Loucy (cell line): ENCODE data around the gene MBNL3.

ENCODE experiments used
- H2AFZ ChIP-seq: fragments of 200-600 bp; sonication (generic); 2 replicates; pipeline ENCODE4 v1.6.0; 2016; ENCODE audit warnings: antibody characterized with exemption, mild to moderate bottlenecking, low read length, moderate library complexity
- H3F3A ChIP-seq: fragments of 200-600 bp; 2 replicates; pipeline ENCODE4 v1.6.0; 2016; ENCODE audit warnings: antibody characterized with exemption, low read depth, mild to moderate bottlenecking
- H3K27me3 ChIP-seq: fragments of 200-600 bp; sonication (generic); 2 replicates; pipeline ENCODE4 v1.6.1; 2014; ENCODE audit warnings: low read length, mild to moderate bottlenecking; ENCODE audit not compliant: insufficient read depth, poor library complexity, severe bottlenecking
- H3K36me3 ChIP-seq: fragments of 200-600 bp; sonication (generic); 2 replicates; pipeline ENCODE4 v1.6.1; 2016; ENCODE audit warnings: low read length; ENCODE audit not compliant: insufficient read depth
- H3K4me1 ChIP-seq: fragments of 200-600 bp; sonication (generic); 2 replicates; pipeline ENCODE4 v1.5.1; 2014; ENCODE audit warnings: low read length, mild to moderate bottlenecking; ENCODE audit not compliant: insufficient read depth, poor library complexity, severe bottlenecking
- H3K4me2 ChIP-seq: fragments of 200-600 bp; sonication (generic); 2 replicates; pipeline ENCODE4 v1.6.0; 2014; ENCODE audit warnings: antibody characterized with exemption, low read length, low read depth, mild to moderate bottlenecking; ENCODE audit not compliant: poor library complexity, severe bottlenecking
- H3K4me3 ChIP-seq: fragments of 200-600 bp; sonication (generic); 2 replicates; pipeline ENCODE4 v1.5.1; 2014; ENCODE audit warnings: low read length, mild to moderate bottlenecking, mixed read lengths; ENCODE audit not compliant: poor library complexity, severe bottlenecking
- H3K79me2 ChIP-seq: fragments of 200-600 bp; sonication (generic); 2 replicates; pipeline ENCODE4 v1.6.1; 2014; ENCODE audit warnings: low read length; ENCODE audit not compliant: insufficient read depth
- H3K9ac ChIP-seq: fragments of 200-600 bp; sonication (generic); 2 replicates; pipeline ENCODE4 v1.6.0; 2014; ENCODE audit warnings: mild to moderate bottlenecking, low read depth, low read length, moderate library complexity; ENCODE audit not compliant: poor library complexity, severe bottlenecking
- H3K9me2 ChIP-seq: fragments of 200-600 bp; sonication (generic); replicated peaks from 2 replicates; pipeline ENCODE4 v1.6.1; 2016; ENCODE audit warnings: low read depth, low read length, mixed read lengths
- H3K9me3 ChIP-seq: fragments of 200-600 bp; sonication (generic); 2 replicates; pipeline ENCODE4 v1.6.1; 2014; ENCODE audit warnings: mild to moderate bottlenecking, antibody characterized with exemption, low read length, low read depth; ENCODE audit not compliant: insufficient read depth
- H4K20me1 ChIP-seq: fragments of 200-600 bp; sonication (generic); 2 replicates; pipeline ENCODE4 v1.6.0; 2014; ENCODE audit warnings: antibody characterized with exemption, low read length, mild to moderate bottlenecking; ENCODE audit not compliant: insufficient read depth, poor library complexity, severe bottlenecking
- CTCF ChIP-seq: fragments of 200-600 bp; sonication (generic); conservative IDR thresholded peaks from 2 replicates; pipeline ENCODE4 v1.5.1; 2014; ENCODE audit warnings: mild to moderate bottlenecking, antibody characterized with exemption, low read length
- EZH2phosphoT487 ChIP-seq: fragments of 200-600 bp; IDR thresholded peaks from 2 replicates; pipeline ENCODE4 v1.6.1; 2018; ENCODE audit warnings: antibody characterized with exemption, mild to moderate bottlenecking, moderate library complexity, borderline replicate concordance

Gene MBNL3

DNA sequence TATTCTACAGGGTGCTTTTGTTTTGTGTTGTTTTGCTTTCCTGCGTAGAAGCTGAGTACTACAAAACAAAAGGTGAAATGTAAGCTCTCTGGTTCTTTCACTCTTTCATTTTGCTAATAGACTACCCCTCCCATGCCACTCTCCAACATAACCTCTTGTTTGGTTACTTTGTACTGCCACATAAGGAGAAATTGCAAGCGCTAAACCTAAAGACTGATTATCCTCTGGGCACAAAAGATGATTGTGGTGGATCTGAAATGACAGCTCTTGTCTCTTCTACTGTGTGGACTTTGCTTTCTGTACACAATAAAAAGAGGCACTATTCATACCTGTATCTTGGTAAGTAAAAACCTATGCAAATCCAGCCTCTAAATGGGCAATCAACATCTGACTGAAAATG lies 5.3 kb downstream of the MBNL3 start:
- Histone ChIP-seq H3K9me2 (no peaks in the 10 kb centered on the region), H3K9me3 (no peaks in the 10 kb centered on the region), H3K4me1 (peaks cover 66% of the 10 kb centered on the region), H3K79me2 (peaks cover 68% of the 10 kb centered on the region), H3K4me3 (no peak overlapping the region), H3K27me3 (no peaks in the 10 kb centered on the region), H2AFZ (no peak overlapping the region), H3K4me2 (peak overlapping the region; percentile 75), H3F3A (0 out of 2 replicates have a peak, but pooled peaks cover 13% of the 10 kb centered on the region), H3K9ac (no peak overlapping the region), H3K36me3 (no peaks in the 10 kb centered on the region), H4K20me1 (no peaks in the 10 kb centered on the region)
- no peak for TF ChIP-seq CTCF
- no peak for TF ChIP-seq EZH2phosphoT487

DNA sequence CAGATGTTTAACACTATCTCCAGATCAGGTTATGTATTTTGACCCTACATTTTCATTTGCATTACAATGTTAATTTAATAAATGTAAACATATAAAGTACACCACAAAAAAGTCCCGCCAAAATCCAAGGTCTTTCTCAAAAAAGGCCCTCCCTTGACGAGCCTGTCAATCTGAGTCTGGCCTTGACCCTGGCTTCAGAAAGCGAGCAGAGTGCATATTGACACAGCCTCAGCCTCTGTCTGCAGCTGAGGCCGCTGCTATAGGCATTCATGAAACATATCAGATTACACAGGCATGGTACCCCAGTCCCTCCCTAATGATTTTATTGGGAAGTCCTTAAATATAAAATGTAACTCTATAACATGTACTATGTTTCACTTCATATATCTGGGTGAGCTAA lies 6.2 kb downstream of the MBNL3 start:
- Histone ChIP-seq H3K4me2 (peak overlapping the region; percentile 75), H3K27me3 (no peaks in the 10 kb centered on the region), H3K9me3 (no peaks in the 10 kb centered on the region), H3K4me1 (peaks cover 59% of the 10 kb centered on the region), H3K9ac (no peak overlapping the region), H2AFZ (no peak overlapping the region), H3K79me2 (peaks cover 63% of the 10 kb centered on the region), H4K20me1 (no peaks in the 10 kb centered on the region), H3K9me2 (no peaks in the 10 kb centered on the region), H3K4me3 (no peak overlapping the region), H3F3A (0 out of 2 replicates have a peak, but pooled peaks cover 13% of the 10 kb centered on the region), H3K36me3 (no peaks in the 10 kb centered on the region)
- TF ChIP-seq EZH2phosphoT487 (no peak), CTCF (no peak)

- H2AFZ ChIP-seq: no peak overlapping the region
- H3K9me2 ChIP-seq: no peaks in the 10 kb centered on the region
- peaks cover 48% of the 10 kb centered on the region for H3K4me1 ChIP-seq
- H3K4me3 ChIP-seq: peak overlapping the region; percentile 77
- 0 out of 2 replicates have a peak, but pooled peaks cover 13% of the 10 kb centered on the region for H3F3A ChIP-seq
- peaks cover 58% of the 10 kb centered on the region for H3K79me2 ChIP-seq
- no peaks in the 10 kb centered on the region for H3K9me3 ChIP-seq
- H3K4me2 ChIP-seq: peak overlapping the region; percentile 76
- TF ChIP-seq CTCF (no peak), EZH2phosphoT487 (no peak)
- H3K27me3 ChIP-seq: no peaks in the 10 kb centered on the region
- no peaks in the 10 kb centered on the region for H4K20me1 ChIP-seq
- H3K36me3 ChIP-seq: no peaks in the 10 kb centered on the region
- H3K9ac ChIP-seq: no peak overlapping the region
These were observed 7.4 kb downstream of the MBNL3 start for GRCh38 chrX:132481449-132481848.
